HFFc6 (cell line): ENCODE measurements around the gene PITPNB. TPM values are rescaled to one million over a fixed set of nuclear protein-coding genes. Genes with fewer than 3 reads are reported as not detected.

ENCODE experiments used
- DNase-seq: peaks from one replicate; pipeline ENCODE4 v3.0.0-alpha.2; 2018
- H3K27ac Mint-ChIP-seq: 2 replicates; pipeline ENCODE4 v1.8.0; 2020; ENCODE audit warnings: mild to moderate bottlenecking, mixed read lengths
- H3K27me3 Mint-ChIP-seq: 2 replicates; pipeline ENCODE4 v1.8.0; 2021; ENCODE audit warnings: mild to moderate bottlenecking, moderate library complexity, mixed read lengths; ENCODE audit not compliant: insufficient read depth
- H3K36me3 Mint-ChIP-seq: 2 replicates; pipeline ENCODE4 v1.8.0; 2021; ENCODE audit warnings: low read depth, mixed read lengths
- H3K4me1 Mint-ChIP-seq: 2 replicates; pipeline ENCODE4 v1.8.0; 2020; ENCODE audit warnings: low read depth, mixed read lengths
- H3K4me3 Mint-ChIP-seq: 2 replicates; pipeline ENCODE4 v1.8.0; 2020; ENCODE audit warnings: mild to moderate bottlenecking, moderate library complexity, mixed read lengths
- H3K9me3 Mint-ChIP-seq: 2 replicates; pipeline ENCODE4 v1.8.0; 2020; ENCODE audit warnings: mild to moderate bottlenecking, mixed read lengths
- total RNA-seq, 6 experiments: library from RNA; stranded (reverse); fragmentation: NEBNext Ultra II Directional; extraction: Animal tissue kit (Norgen Biotek cat#: 25700); gene quantifications; 2 replicates in 1 of 6; 3 replicates in 5 of 6; pipeline ENCODE4 v1.2.3, GENCODE V29; 2021
- TF ChIP-seq, protein P1 (sequence below): fragments of 200-600 bp; sonication (generic); IDR thresholded peaks from 2 replicates; pipeline ENCODE4 v1.5.0; 2021; ENCODE audit warnings: antibody characterized with exemption, mild to moderate bottlenecking

Gene PITPNB
- total RNA-seq, 6 experiments from 2014 or later, result 54.3 to 80.5 (median 74.8) TPM

DNA sequence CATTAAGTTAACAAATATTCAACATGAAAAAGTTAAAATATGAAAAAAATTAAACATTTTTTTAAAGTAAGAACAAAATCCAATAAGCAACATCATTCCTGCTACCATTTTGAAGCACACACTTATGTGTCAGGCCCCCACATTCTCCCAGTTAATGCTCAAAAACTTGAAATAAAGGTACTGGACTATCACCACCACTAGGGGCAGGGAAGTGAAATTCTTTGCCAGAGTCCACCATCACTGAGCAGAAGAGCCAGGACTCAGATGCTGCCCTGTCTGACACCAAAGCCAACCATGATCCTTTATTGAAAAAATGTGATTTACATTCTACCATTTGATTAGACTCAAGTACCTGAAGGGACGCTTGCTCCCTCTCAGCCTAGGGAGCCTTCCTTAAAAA lies 39.1 kb downstream of the PITPNB start:
- TF ChIP-seq, protein P1, sequence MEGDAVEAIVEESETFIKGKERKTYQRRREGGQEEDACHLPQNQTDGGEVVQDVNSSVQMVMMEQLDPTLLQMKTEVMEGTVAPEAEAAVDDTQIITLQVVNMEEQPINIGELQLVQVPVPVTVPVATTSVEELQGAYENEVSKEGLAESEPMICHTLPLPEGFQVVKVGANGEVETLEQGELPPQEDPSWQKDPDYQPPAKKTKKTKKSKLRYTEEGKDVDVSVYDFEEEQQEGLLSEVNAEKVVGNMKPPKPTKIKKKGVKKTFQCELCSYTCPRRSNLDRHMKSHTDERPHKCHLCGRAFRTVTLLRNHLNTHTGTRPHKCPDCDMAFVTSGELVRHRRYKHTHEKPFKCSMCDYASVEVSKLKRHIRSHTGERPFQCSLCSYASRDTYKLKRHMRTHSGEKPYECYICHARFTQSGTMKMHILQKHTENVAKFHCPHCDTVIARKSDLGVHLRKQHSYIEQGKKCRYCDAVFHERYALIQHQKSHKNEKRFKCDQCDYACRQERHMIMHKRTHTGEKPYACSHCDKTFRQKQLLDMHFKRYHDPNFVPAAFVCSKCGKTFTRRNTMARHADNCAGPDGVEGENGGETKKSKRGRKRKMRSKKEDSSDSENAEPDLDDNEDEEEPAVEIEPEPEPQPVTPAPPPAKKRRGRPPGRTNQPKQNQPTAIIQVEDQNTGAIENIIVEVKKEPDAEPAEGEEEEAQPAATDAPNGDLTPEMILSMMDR, result peak; percentile 82
- H3K27ac Mint-ChIP-seq, result peak overlapping the region; percentile 42; the same call in 1 of the 2 replicates
- no peaks in the 10 kb centered on the region for H3K9me3 Mint-ChIP-seq
- H3K36me3 Mint-ChIP-seq, result peaks cover 7% of the 10 kb centered on the region; the same call in 1 of the 2 replicates
- no peaks in the 10 kb centered on the region for H3K27me3 Mint-ChIP-seq
- H3K4me1 Mint-ChIP-seq, result peaks cover 34% of the 10 kb centered on the region
- no peak overlapping the region for H3K4me3 Mint-ChIP-seq
- peak; percentile 55 for DNase-seq

- H3K27me3 Mint-ChIP-seq, result peaks cover 2% of the 10 kb centered on the region; the same call in 1 of the 2 replicates
- TF ChIP-seq, protein P1, result no peak
- H3K4me3 Mint-ChIP-seq, result no peak overlapping the region
- no peak for DNase-seq
- peaks cover 30% of the 10 kb centered on the region for H3K4me1 Mint-ChIP-seq
- no peak overlapping the region for H3K27ac Mint-ChIP-seq
- H3K9me3 Mint-ChIP-seq, result no peaks in the 10 kb centered on the region
- peaks cover 2% of the 10 kb centered on the region; the same call in 1 of the 2 replicates for H3K36me3 Mint-ChIP-seq
Observed at GRCh38 chr22:27878541-27878940, 40.5 kb downstream of the PITPNB start.

DNA sequence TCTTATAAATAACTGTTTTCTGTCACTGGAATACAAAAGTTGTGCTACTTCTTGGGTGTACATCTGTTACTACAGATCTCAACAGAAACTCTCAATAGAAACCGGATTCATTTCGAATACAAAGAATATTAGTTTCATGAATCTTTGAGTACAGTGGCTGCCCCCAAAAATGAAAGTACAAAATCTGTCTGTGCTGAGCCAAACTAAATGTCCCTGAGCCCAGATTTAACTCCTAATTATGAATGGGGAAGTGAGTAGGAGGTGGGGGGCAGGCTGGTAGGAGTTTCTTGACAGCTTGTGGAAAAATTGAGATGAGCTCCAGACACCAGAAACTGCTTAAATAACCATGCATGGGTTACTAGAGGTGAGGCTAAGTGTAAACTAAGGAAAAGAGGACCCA lies 41.6 kb downstream of the PITPNB start:
- Mint-ChIP-seq H3K9me3 (no peaks in the 10 kb centered on the region), H3K4me3 (no peak overlapping the region), H3K4me1 (peaks cover 30% of the 10 kb centered on the region), H3K27me3 (peaks cover 2% of the 10 kb centered on the region; the same call in 1 of the 2 replicates), H3K36me3 (peaks cover 3% of the 10 kb centered on the region; the same call in 1 of the 2 replicates), H3K27ac (peak overlapping the region; percentile 52)
- DNase-seq, result no peak
- TF ChIP-seq, protein P1, result no peak

- no peak overlapping the region for H3K27ac Mint-ChIP-seq
- H3K4me3 Mint-ChIP-seq, result no peak overlapping the region
- H3K36me3 Mint-ChIP-seq, result peaks cover 6% of the 10 kb centered on the region
- TF ChIP-seq, protein P1, result no peak
- no peaks in the 10 kb centered on the region for H3K9me3 Mint-ChIP-seq
- peaks cover 2% of the 10 kb centered on the region; the same call in 1 of the 2 replicates for H3K27me3 Mint-ChIP-seq
- DNase-seq, result no peak
- peaks cover 30% of the 10 kb centered on the region for H3K4me1 Mint-ChIP-seq
Observed at GRCh38 chr22:27876684-27877083, 42.4 kb downstream of the PITPNB start.

GRCh38 chr22:27875951-27876350 lies 43.1 kb downstream of the PITPNB start:
- no peak overlapping the region for H3K4me3 Mint-ChIP-seq
- DNase-seq, result no peak
- no peak overlapping the region for H3K27ac Mint-ChIP-seq
- peaks cover 25% of the 10 kb centered on the region for H3K4me1 Mint-ChIP-seq
- TF ChIP-seq, protein P1, result no peak
- H3K36me3 Mint-ChIP-seq, result peaks cover 11% of the 10 kb centered on the region
- no peaks in the 10 kb centered on the region for H3K9me3 Mint-ChIP-seq
- peaks cover 2% of the 10 kb centered on the region; the same call in 1 of the 2 replicates for H3K27me3 Mint-ChIP-seq
